K562 (cell line): Measurements from ENCODE around the gene VGF. TPM values are rescaled to one million over a fixed set of nuclear protein-coding genes. Genes with fewer than 3 reads are reported as not detected.

Experiments
- ATF2 ChIP-seq: sonication (generic); formaldehyde crosslinking; IDR thresholded peaks from 2 replicates; pipeline ENCODE4 v1.8.1; 2022; ENCODE audit warnings: missing genetic modification reagents
- MGA ChIP-seq: fragments of 450-650 bp; IDR thresholded peaks from 2 replicates; pipeline ENCODE4 v1.6.1; 2016; ENCODE audit warnings: mild to moderate bottlenecking, moderate library complexity
- POU5F1 ChIP-seq: fragments of 150-350 bp; IDR thresholded peaks from 2 replicates; pipeline ENCODE4 v1.6.1; 2014; ENCODE audit warnings: borderline replicate concordance, low read length, low read depth, mild to moderate bottlenecking; ENCODE audit not compliant: partially characterized antibody
- RBM22 ChIP-seq: fragments of 200-400 bp; formaldehyde crosslinking; IDR thresholded peaks from 2 replicates; pipeline ENCODE4 v1.6.1; 2018; ENCODE audit warnings: low read length, low read depth; ENCODE audit not compliant: poor library complexity, severe bottlenecking
- USF2 ChIP-seq: sonication (generic); formaldehyde crosslinking; IDR thresholded peaks from 2 replicates; pipeline ENCODE4 v1.5.0; 2020; ENCODE audit warnings: missing genetic modification reagents
- ZNF12 ChIP-seq: sonication (generic); formaldehyde crosslinking; IDR thresholded peaks from 2 replicates; pipeline ENCODE4 v1.4.0; 2020; ENCODE audit warnings: mild to moderate bottlenecking, missing genetic modification reagents
- polyA plus RNA-seq, 8 experiments: library from polyadenylated mRNA; depleted of rRNA in 4 of 8; stranded (reverse) in 5 of 8; unstranded in 3 of 8; fragments of >200 nt; fragmentation: Nextera tagmentation in 2 of 8; fragmentation: Illumina TruSeq in 1 of 8; extraction: Ambion mirVana in 2 of 8; extraction: Trizol in 1 of 8; gene quantifications; 2 replicates each; pipeline versions ENCODE4 v1.2.1 to v1.2.3, GENCODE V29; 2011 to 2014; ENCODE audit warnings: inconsistent platforms in 1 of 8, missing spikeins in 1 of 8
- total RNA-seq, 7 experiments: library from RNA; depleted of rRNA in 6 of 7; stranded (reverse); fragments of >200 nt in 6 of 7; fragmentation: Illumina TruSeq in 2 of 7; extraction: Trizol in 2 of 7; gene quantifications; 2 replicates each; pipeline versions ENCODE4 v1.2.1 to v1.2.3, GENCODE V29; 2011 to 2021; ENCODE audit warnings: low replicate concordance in 1 of 7

Gene VGF
- total and polyA plus RNA-seq, 9 of the 15 experiments (the other 6 are each of a cell fraction or from before 2014, with no cell fraction given), result 0.03 to 5.7 (median 0.34) TPM

GRCh38 chr7:101153969-101154692, 11.2 kb downstream of the VGF start, which contains the start of gene AP1S1 (continued):
- TF ChIP-seq MGA, result peak; percentile 98
- TF ChIP-seq ZNF12 (CRISPR knock-in tag), result peak; percentile 50; the same call in 1 of the 2 replicates
- TF ChIP-seq USF2 (CRISPR knock-in tag), result no peak
- TF ChIP-seq RBM22, result peak; percentile 99
- TF ChIP-seq POU5F1, result peak; percentile 83
- TF ChIP-seq ATF2 (CRISPR knock-in tag), result no peak
